ENCODE measurements around the gene TMEM63B. TPM values are rescaled to one million over a fixed set of nuclear protein-coding genes. Genes with fewer than 3 reads are reported as not detected.

TMEM63B gene
- total and polyA plus RNA-seq, 9 of the 15 experiments (the other 6 are each of a cell fraction or from before 2014, with no cell fraction given), result 0.14 to 39.4 (median 14.4) TPM

DNA sequence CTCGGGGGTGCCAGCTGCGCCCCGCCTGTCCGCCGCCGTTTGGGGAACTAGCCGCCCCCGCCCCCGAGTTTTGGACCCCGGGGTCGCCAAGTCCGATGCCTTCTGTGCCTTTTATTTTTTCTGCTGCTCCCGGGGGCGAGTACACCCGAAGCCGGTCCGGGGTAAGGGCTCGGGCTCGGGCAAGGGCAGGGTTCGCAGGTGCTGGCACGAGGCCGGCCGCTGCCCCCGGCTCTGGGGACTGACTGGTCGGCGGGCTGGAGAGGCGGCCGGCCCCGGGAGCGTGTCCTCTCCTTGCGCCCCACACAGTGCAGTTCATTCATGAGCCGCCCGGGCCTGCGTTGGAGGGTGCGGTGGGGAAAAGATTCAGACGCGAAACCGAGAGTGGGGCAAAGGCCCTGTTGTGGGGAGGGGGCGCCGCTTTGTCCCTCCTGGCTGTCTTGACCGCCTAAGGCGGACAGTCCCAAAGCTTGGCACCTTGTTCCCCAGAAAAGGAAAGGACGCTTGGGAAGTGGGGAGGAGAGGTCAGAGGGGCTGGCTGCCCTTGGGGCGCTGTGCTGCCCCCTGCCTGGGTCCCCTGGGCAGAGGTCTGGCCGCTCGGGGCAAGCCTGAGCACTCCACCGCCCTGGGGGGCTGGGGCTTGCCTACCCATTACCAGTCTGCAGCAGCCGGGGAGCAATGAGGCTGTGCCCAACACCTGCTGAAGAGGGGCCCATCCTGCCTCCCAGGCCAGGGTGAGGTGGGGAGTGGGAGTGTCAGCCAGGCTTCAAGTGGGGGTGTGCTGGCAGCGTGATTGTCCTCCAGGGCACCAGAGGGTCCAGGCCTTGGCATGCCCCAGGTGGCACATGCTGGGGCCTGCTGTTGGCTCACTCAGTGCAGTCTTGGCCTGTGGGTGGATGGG lies 915 bp downstream of the TMEM63B start (continued):
- 0 out of 4 replicates have a peak, but pooled peaks of 1 of the 2 experiments have one; percentile 56 for TF ChIP-seq FOXA3 (CRISPR knock-in tag; conservative IDR thresholded peaks at IDR 0.05 in 1 of 2, IDR thresholded peaks at IDR 0.05 in 1 of 2)
- TF ChIP-seq, protein P1, sequence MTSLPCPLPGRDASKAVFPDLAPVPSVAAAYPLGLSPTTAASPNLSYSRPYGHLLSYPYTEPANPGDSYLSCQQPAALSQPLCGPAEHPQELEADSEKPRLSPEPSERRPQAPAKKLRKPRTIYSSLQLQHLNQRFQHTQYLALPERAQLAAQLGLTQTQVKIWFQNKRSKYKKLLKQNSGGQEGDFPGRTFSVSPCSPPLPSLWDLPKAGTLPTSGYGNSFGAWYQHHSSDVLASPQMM (CRISPR knock-in tag; IDR thresholded peaks at IDR 0.05), result no peak
- no peak for TF ChIP-seq ZNF217 (CRISPR knock-in tag; IDR thresholded peaks at IDR 0.05)
- TF ChIP-seq THRAP3 (IDR thresholded peaks at IDR 0.05; ENCODE audit: borderline replicate concordance), result no peak
- no peak for TF ChIP-seq ZNF347 (CRISPR knock-in tag; IDR thresholded peaks at IDR 0.05; ENCODE audit: low read depth)
- TF ChIP-seq, protein P2, sequence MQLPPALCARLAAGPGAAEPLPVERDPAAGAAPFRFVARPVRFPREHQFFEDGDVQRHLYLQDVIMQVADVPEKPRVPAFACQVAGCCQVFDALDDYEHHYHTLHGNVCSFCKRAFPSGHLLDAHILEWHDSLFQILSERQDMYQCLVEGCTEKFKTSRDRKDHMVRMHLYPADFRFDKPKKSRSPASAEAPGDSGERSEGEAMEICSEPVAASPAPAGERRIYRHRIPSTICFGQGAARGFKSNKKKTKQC (CRISPR knock-in tag; IDR thresholded peaks at IDR 0.05), result no peak; the same call in 1 of the 2 replicates
- TF ChIP-seq NCOR1 (IDR thresholded peaks at IDR 0.05), result no peak
- TF ChIP-seq E2F1 (CRISPR knock-in tag; IDR thresholded peaks at IDR 0.05), result peak; percentile 53; the same call in 1 of the 2 replicates
- TF ChIP-seq RAD51 (IDR thresholded peaks at IDR 0.05; ENCODE audit: borderline replicate concordance, low read depth), result no peak
- no peak for TF ChIP-seq PCBP2 (IDR thresholded peaks at IDR 0.05; ENCODE audit: low read depth, low read length, poor library complexity, severe bottlenecking)
- no peak for TF ChIP-seq XRCC3 (IDR thresholded peaks at IDR 0.05)
- TF ChIP-seq ZNF212 (CRISPR knock-in tag; IDR thresholded peaks at IDR 0.05), result no peak
- no peak for TF ChIP-seq PRDM10 (IDR thresholded peaks at IDR 0.05; ENCODE audit: partially characterized antibody)
- TF ChIP-seq, protein P3, sequence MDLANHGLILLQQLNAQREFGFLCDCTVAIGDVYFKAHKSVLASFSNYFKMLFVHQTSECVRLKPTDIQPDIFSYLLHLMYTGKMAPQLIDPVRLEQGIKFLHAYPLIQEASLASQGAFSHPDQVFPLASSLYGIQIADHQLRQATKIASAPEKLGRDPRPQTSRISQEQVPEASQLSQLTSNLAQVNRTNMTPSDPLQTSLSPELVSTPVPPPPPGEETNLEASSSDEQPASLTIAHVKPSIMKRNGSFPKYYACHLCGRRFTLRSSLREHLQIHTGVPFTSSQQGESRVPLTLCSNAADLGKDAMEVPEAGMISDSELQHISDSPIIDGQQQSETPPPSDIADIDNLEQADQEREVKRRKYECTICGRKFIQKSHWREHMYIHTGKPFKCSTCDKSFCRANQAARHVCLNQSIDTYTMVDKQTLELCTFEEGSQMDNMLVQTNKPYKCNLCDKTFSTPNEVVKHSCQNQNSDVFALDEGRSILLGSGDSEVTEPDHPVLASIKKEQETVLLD (IDR thresholded peaks at IDR 0.05), result peak; percentile 44; the same call in 1 of the 2 replicates
- TF ChIP-seq CREM (IDR thresholded peaks at IDR 0.05; ENCODE audit: low read depth), result no peak
- TF ChIP-seq, protein P4, sequence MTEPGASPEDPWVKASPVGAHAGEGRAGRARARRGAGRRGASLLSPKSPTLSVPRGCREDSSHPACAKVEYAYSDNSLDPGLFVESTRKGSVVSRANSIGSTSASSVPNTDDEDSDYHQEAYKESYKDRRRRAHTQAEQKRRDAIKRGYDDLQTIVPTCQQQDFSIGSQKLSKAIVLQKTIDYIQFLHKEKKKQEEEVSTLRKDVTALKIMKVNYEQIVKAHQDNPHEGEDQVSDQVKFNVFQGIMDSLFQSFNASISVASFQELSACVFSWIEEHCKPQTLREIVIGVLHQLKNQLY (CRISPR knock-in tag; conservative IDR thresholded peaks at IDR 0.05), result no peak
